ENCODE results near the gene ALG5. TPM values are rescaled to one million over a fixed set of nuclear protein-coding genes. Genes with fewer than 3 reads are reported as not detected.

Gene ALG5
- total RNA-seq, 4 donors from 2014 or later = 3.8 to 33.8 (median 14.1) TPM

DNA sequence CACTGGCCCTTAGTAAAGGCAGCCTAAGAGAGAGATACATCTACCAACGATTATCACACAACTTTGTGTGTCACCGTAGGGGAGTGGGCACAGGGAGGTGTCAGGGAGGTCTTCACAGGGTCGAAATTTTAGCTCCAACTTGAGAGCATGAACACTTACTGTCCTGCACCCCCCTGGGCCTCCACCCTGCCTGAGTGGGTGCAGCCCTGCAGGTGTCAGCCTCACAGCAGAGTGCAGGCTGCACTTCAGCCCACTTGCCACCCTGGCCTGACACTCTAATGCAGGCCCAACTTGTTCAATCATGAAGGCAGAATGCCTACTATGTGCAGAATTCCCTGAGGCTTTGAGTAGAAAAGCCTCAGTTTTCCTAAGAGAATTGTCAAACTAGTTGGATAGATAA is 75.1 kb downstream of the ALG5 start:
- peaks cover 5% of the 10 kb centered on the region for H3K27me3 ChIP-seq
- WGBS, 2 donors (ENCODE audit: low coverage in 1 of 2) = 67 to 68% methylated on average over 2 to 3 of the region's 3 CpGs
- no peak overlapping the region for H3K27ac ChIP-seq
- no peak overlapping the region for H3K4me3 ChIP-seq
- in situ Hi-C loops (cut with MboI; ENCODE audit: low pct_ligation_motif_present in 1 of 4, low pct_unique_long_range_greater_than_20kb in 1 of 4, low sequenced_read_pairs in 3 of 4) (no loop called here), intact Hi-C loops (cut with DNase I; ENCODE audit: low total_unique reads) (no loop called here)
- H3K36me3 ChIP-seq = no peaks in the 10 kb centered on the region
- no peak for DNase-seq
- TF ChIP-seq CTCF (IDR thresholded peaks at IDR 0.05) = no peak
- no peak for TF ChIP-seq POLR2A (IDR thresholded peaks at IDR 0.05)
- no peak for TF ChIP-seq POLR2AphosphoS5 (IDR thresholded peaks at IDR 0.05)
- TF ChIP-seq EP300 (IDR thresholded peaks at IDR 0.05; ENCODE audit: low read depth) = no peak
- H3K9me3 ChIP-seq = no peaks in the 10 kb centered on the region
- H3K4me1 ChIP-seq = peaks cover 3 to 24% (median 19%) of the 10 kb centered on the region in 4 donors

DNA sequence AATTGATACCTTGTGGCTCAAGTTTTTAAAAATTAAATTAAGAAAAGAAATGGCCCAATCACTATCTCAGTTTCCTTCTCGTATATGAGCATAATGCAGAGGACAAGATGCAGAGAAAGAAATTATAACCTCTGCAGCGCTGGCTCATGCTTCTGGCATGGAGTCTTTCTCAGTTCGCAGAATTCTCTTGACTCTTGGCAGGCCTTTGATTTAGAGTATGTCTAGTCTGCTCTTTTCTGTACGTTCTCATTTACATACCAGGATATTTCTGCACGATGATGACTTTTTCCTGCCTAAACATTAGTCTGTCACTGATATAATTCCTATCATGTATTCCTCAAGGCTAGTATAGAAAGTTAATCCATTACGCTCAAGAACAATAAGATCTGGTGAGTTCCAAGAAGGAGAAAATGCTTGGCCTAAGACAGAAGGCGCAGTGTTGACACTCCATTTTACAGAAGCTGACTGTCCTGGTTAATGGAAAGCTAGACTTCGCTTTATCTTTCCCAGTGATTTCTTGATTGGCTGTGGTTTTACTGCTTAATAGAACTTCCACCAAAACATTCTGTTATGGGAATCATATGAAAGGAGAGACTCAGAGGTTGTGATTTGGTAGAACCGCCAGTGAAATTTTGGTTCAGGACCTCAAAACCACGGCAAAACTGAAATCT is 77.4 kb downstream of the ALG5 start:
- intact Hi-C loops (cut with DNase I; ENCODE audit: low total_unique reads) (no loop called here), in situ Hi-C loops (cut with MboI; ENCODE audit: low pct_ligation_motif_present in 1 of 4, low pct_unique_long_range_greater_than_20kb in 1 of 4, low sequenced_read_pairs in 3 of 4) (no loop called here)
- Histone ChIP-seq H3K9me3 (no peaks in the 10 kb centered on the region), H3K4me1 (peaks cover 3 to 44% (median 33%) of the 10 kb centered on the region in 4 donors), H3K27ac (peak overlapping the region; percentile 80 to 85 (median 82)), H3K36me3 (no peaks in the 10 kb centered on the region), H3K4me3 (no peak overlapping the region), H3K27me3 (peaks cover 5% of the 10 kb centered on the region)
- TF ChIP-seq POLR2AphosphoS5 (IDR thresholded peaks at IDR 0.05) = no peak
- TF ChIP-seq EP300 (IDR thresholded peaks at IDR 0.05; ENCODE audit: low read depth) = no peak
- TF ChIP-seq POLR2A (IDR thresholded peaks at IDR 0.05) = no peak
- no peak for TF ChIP-seq CTCF (IDR thresholded peaks at IDR 0.05)
- WGBS, 2 donors (ENCODE audit: low coverage in 1 of 2) = 55 to 57% methylated on average over 8 to 10 of the region's 10 CpGs
- DNase-seq = no peak

GRCh38 chr13:36920616-36921185 is 78.4 kb downstream of the ALG5 start:
- intact Hi-C loops (cut with DNase I; ENCODE audit: low total_unique reads) (no loop called here), in situ Hi-C loops (cut with MboI; ENCODE audit: low pct_ligation_motif_present in 1 of 4, low pct_unique_long_range_greater_than_20kb in 1 of 4, low sequenced_read_pairs in 3 of 4) (no loop called here)
- WGBS, 2 donors (ENCODE audit: low coverage in 1 of 2) = 34 to 49% methylated on average over 3 to 8 of the region's 9 CpGs
- TF ChIP-seq POLR2AphosphoS5 (IDR thresholded peaks at IDR 0.05) (no peak), CTCF (IDR thresholded peaks at IDR 0.05) (no peak), EP300 (IDR thresholded peaks at IDR 0.05; ENCODE audit: low read depth) (no peak), POLR2A (IDR thresholded peaks at IDR 0.05) (no peak)
- H3K4me1 ChIP-seq = peaks cover 7 to 51% (median 33%) of the 10 kb centered on the region in 4 donors
- no peaks in the 10 kb centered on the region for H3K9me3 ChIP-seq
- H3K27ac ChIP-seq = peak overlapping the region; percentile 80 to 85 (median 82)
- H3K27me3 ChIP-seq = peaks cover 5% of the 10 kb centered on the region
- H3K36me3 ChIP-seq = no peaks in the 10 kb centered on the region
- no peak for DNase-seq
- H3K4me3 ChIP-seq = peak overlapping the region; percentile 39 to 85 (median 54)

DNA sequence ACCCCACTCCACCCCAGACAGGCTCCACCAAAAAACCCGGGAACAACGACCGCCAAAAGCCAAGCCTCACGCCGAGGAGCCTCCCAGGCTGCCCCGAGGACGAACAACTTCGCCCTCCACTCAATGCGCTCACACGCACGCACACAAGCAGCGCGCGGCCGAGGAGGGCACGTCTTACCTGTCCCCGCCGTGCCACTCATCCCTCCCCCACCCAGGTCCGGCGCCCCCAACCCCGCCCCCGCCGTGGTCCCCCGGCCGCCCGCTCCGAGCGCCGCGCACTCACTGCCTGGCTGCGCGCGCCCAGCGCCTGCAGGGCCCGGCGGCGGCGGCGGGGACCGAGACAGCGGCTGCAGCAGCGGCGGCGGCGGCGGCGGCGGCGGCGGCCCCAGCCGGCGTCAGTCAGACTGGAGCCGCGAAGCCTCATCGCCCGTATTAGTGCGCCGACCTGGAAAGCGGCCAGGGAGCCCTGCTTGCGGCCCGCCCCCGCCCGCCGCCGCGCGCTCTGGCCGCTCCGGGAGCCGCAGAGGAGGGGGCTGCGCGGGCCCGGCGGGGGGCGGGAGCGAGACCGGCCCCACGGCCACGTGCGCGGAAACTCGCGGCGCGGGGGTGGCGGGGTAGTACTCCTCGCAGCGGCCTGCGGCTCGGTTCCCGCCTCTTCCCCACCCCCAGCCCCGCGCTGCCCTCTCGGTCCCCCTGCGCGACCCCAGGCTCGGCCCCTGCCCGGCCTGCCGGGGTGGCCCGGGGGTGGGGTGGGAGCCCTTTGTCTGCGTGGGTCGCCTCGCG is 79.1 kb downstream of the ALG5 start, which contains the start of gene SMAD9:
SMAD9 (minus strand) TSS at position 406 of the 783 bp plus-strand sequence. CDS start 40,549 bp downstream, outside the sequence.
- H3K4me1 ChIP-seq = peaks cover 7 to 51% (median 33%) of the 10 kb centered on the region in 4 donors
- H3K36me3 ChIP-seq = no peaks in the 10 kb centered on the region
- no peak for TF ChIP-seq POLR2A (IDR thresholded peaks at IDR 0.05)
- TF ChIP-seq CTCF (IDR thresholded peaks at IDR 0.05) = no peak
- no peak for TF ChIP-seq POLR2AphosphoS5 (IDR thresholded peaks at IDR 0.05)
- TF ChIP-seq EP300 (IDR thresholded peaks at IDR 0.05; ENCODE audit: low read depth) = no peak
- H3K27me3 ChIP-seq = peaks cover 5% of the 10 kb centered on the region
- peak within 1 kb of the TSS; percentile 47 to 85 (median 68) for H3K4me3 ChIP-seq
- in situ Hi-C loops (cut with MboI; ENCODE audit: low pct_ligation_motif_present in 1 of 4, low pct_unique_long_range_greater_than_20kb in 1 of 4, low sequenced_read_pairs in 3 of 4) (no loop called here), intact Hi-C loops (cut with DNase I; ENCODE audit: low total_unique reads) (no loop called here)
- DNase-seq = peak; percentile 79
- WGBS, 2 donors (ENCODE audit: low coverage in 1 of 2) = 0% methylated on average over 13 of the region's 104 CpGs; no CpG with 5 or more reads in 1 of the 2 donors
- peak within 1 kb of the TSS; percentile 80 to 86 (median 84) for H3K27ac ChIP-seq
- no peaks in the 10 kb centered on the region for H3K9me3 ChIP-seq

Measured in transverse colon (tissue), 4 donors.